Prostate gland (tissue), 2 donors: Measurements from ENCODE around the gene MROH9. TPM values are rescaled to one million over a fixed set of nuclear protein-coding genes. Genes with fewer than 3 reads are reported as not detected.

Experiments used
- DNase-seq: peaks from one replicate; pipeline ENCODE4 v3.0.0-alpha.2; 2019; ENCODE audit warnings: low spot score
- H3K27ac ChIP-seq, 2 donors: fragments of 200-600 bp; sonication (generic); 2 replicates each; pipeline ENCODE4 v1.5.1; 2017 to 2019
- H3K27me3 ChIP-seq: fragments of 200-600 bp; sonication (generic); replicated peaks from 2 replicates; pipeline ENCODE4 v1.5.1; 2019; ENCODE audit not compliant: insufficient read depth
- H3K36me3 ChIP-seq, 2 donors: fragments of 200-600 bp; sonication (generic); 1 replicate in 1 of 2; 2 replicates in 1 of 2; pipeline versions ENCODE4 v1.5.1 to v1.8.1; 2017 to 2019
- H3K4me1 ChIP-seq: fragments of 200-600 bp; sonication (generic); replicated peaks from 2 replicates; pipeline ENCODE4 v1.5.1; 2019
- H3K4me3 ChIP-seq, 2 donors: fragments of 200-600 bp; sonication (generic); 2 replicates each; pipeline ENCODE4 v1.5.1; 2017 to 2019
- H3K9me3 ChIP-seq: fragments of 200-600 bp; sonication (generic); 2 replicates; pipeline ENCODE4 v1.5.1; 2017
- POLR2A ChIP-seq: fragments of 450-650 bp; IDR thresholded peaks from one replicate; pipeline ENCODE4 v1.6.1; 2016; ENCODE audit warnings: antibody characterized with exemption, mild to moderate bottlenecking
- POLR2AphosphoS5 ChIP-seq: sonication (generic); formaldehyde crosslinking; IDR thresholded peaks from one replicate; pipeline ENCODE4 v1.6.1; 2017; ENCODE audit warnings: antibody characterized with exemption
- WGBS: methylation state at CpG from one replicate; pipeline ENCODE4 v1.1.5; 2018; 5-methylcytosine and 5-hydroxymethylcytosine counted together
- intact Hi-C: fragments of 100-400 bp; cut with DNase I; formaldehyde crosslinking; loops from one replicate; pipeline ENCODE4 v1.14.2; 2022
- microRNA counts, 2 donors: library from miRNA; unstranded; fragments of <30 nt; microRNA quantifications; one replicate each; lab custom pipeline; 2016 to 2017
- microRNA-seq: library from miRNA; unstranded; fragments of <30 nt; microRNA quantifications from one replicate; pipeline ENCODE4, GENCODE V29; 2016
- small RNA-seq, 2 donors: library from RNA; depleted of rRNA; stranded (forward); fragments of <200 nt; gene quantifications; one replicate each; pipeline ENCODE3, GENCODE V24; 2016
- total RNA-seq, 2 donors: library from RNA; depleted of rRNA; stranded (reverse); fragments of >200 nt; gene quantifications; one replicate each; pipeline ENCODE4 v1.1.0, GENCODE V29; 2016
- TF ChIP-seq, protein P1 (sequence below), 4 experiments: fragments of 200-600 bp in 2 of 4; fragments of 450-650 bp in 2 of 4; sonication (generic) in 2 of 4; IDR thresholded peaks; 1 replicate in 3 of 4; 2 replicates in 1 of 4; pipeline ENCODE4 v1.5.1; 2016 to 2019; ENCODE audit warnings: antibody characterized with exemption in 4 of 4, mild to moderate bottlenecking in 2 of 4, moderate library complexity in 2 of 4

MROH9 gene
- total RNA-seq, 2 donors from 2014 or later, result not detected

DNA sequence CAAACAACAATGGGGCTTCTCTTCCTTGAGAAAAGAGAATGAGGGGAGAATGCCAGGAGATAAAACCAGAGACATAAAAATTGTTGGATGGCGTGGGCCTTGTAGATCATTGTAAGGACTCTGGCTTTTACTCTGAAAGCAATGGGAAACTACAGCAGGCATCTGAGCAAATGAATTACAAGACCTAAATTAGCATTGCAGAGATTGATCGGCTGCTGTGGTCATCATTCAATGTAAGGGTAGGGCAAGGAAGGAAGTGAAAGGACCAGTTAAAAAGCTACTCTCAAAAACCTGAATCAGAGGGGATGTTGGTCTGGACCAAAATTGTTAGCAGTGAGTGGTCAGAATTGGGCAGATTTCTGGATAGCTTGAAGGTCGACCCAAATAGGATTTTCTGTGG is 176.8 kb downstream of the MROH9 start:
- WGBS, result 88% methylated on average over 3 of the region's 3 CpGs
- no peaks in the 10 kb centered on the region for H3K9me3 ChIP-seq
- intact Hi-C loops, result no loop called here
- H3K36me3 ChIP-seq, result no peaks in the 10 kb centered on the region
- H3K4me3 ChIP-seq, result no peak overlapping the region
- H3K4me1 ChIP-seq, result no peaks in the 10 kb centered on the region
- no peak overlapping the region for H3K27ac ChIP-seq
- no peak for DNase-seq
- H3K27me3 ChIP-seq, result no peaks in the 10 kb centered on the region
- TF ChIP-seq POLR2AphosphoS5 (no peak), POLR2A (no peak)
- TF ChIP-seq, protein P1, sequence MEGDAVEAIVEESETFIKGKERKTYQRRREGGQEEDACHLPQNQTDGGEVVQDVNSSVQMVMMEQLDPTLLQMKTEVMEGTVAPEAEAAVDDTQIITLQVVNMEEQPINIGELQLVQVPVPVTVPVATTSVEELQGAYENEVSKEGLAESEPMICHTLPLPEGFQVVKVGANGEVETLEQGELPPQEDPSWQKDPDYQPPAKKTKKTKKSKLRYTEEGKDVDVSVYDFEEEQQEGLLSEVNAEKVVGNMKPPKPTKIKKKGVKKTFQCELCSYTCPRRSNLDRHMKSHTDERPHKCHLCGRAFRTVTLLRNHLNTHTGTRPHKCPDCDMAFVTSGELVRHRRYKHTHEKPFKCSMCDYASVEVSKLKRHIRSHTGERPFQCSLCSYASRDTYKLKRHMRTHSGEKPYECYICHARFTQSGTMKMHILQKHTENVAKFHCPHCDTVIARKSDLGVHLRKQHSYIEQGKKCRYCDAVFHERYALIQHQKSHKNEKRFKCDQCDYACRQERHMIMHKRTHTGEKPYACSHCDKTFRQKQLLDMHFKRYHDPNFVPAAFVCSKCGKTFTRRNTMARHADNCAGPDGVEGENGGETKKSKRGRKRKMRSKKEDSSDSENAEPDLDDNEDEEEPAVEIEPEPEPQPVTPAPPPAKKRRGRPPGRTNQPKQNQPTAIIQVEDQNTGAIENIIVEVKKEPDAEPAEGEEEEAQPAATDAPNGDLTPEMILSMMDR (IDR thresholded peaks at IDR 0.05), result no peak

DNA sequence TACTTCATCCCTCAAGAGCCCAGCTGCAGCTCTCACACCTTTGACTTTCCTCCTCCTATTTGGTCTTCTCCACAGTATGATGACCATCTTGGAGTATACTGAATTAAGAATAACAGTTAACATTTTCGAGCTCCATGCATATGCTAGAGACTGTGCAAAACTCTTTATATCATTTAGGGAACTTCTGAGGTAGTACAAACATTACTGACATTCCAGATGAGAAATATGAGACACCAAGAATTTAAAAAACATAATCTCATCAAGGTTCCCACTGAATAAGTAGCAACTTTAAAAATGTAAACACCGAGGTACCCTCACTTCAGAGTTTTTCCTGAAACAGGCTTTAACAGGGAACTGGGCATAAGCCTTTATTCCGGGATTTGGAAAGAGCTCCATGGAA is 178.0 kb downstream of the MROH9 start:
- TF ChIP-seq, protein P1 (IDR thresholded peaks at IDR 0.05), result no peak
- TF ChIP-seq POLR2A (no peak), POLR2AphosphoS5 (no peak)
- no peak for DNase-seq

More for the DNA sequence above, 178.0 kb downstream of the MROH9 start:
- WGBS, result 74% methylated on average over 3 of the region's 3 CpGs
- Histone ChIP-seq H3K27ac (no peak overlapping the region), H3K36me3 (no peaks in the 10 kb centered on the region), H3K4me1 (no peaks in the 10 kb centered on the region), H3K9me3 (no peaks in the 10 kb centered on the region), H3K4me3 (no peak overlapping the region), H3K27me3 (no peaks in the 10 kb centered on the region)
- intact Hi-C loops, result no loop called here

MicroRNAs encoded within 50 kb of the gene (microRNA counts, 767-probe panel; counts per million panel counts)
- 0 to 431 counts per million in 2 donors for microRNA hsa-miR-1295a (lab: Ali Mortazavi, UCI)

Small RNA genes within 50 kb of the gene (microRNA-seq; reads per million reads assigned to microRNA genes)
- not detected for gene MIR1295A
- not detected for gene MIR1295B

Small RNA genes within 50 kb of the gene (small RNA-seq; reads per million reads assigned to genes)
- gene MIR1295A, result 0.10 to 0.19 reads per million in 2 donors

Other genes with a start within 250 kb of the MROH9 start
- gene FMO3, start 155.4 kb downstream of the MROH9 start, total RNA-seq, result 1 to 10 TPM in 1 of 2 donors, under 1 TPM in 1; 0.23 to 2.4 TPM
- gene FMO2, start 249.8 kb downstream of the MROH9 start, total RNA-seq, result 10 to 100 TPM in 1 of 2 donors, 1 to 10 TPM in 1; 6.5 to 10.6 TPM